ENCODE measurements around the gene SLC1A6. TPM values are rescaled to one million over a fixed set of nuclear protein-coding genes. Genes with fewer than 3 reads are reported as not detected.

Gene SLC1A6
- total RNA-seq, 2 experiments from 2014 or later, result not detected

GRCh38 chr19:14933506-14933905 lies 46.2 kb downstream of the SLC1A6 start:
- Histone ChIP-seq H3K9me3 (ENCODE audit: control insufficient read depth in 1 of 2, insufficient read depth in 1 of 2, low read length in 2 of 2) (no peaks in the 10 kb centered on the region), H3K4me3 (ENCODE audit: low read length) (no peak overlapping the region), H3K36me3 (ENCODE audit: insufficient read depth, low read length) (no peaks in the 10 kb centered on the region), H3K4me1 (ENCODE audit: insufficient read depth, low read length) (no peaks in the 10 kb centered on the region), H3K27me3 (ENCODE audit: control insufficient read depth in 1 of 2, insufficient read depth in 2 of 2, low read length in 2 of 2) (peaks cover 3 to 11% of the 10 kb centered on the region in 2 experiments), H3K27ac (ENCODE audit: low read depth in 1 of 2, low read length in 2 of 2) (no peak overlapping the region)
- H3K4me3 Mint-ChIP-seq, result no peak overlapping the region
- H3K4me1 Mint-ChIP-seq (ENCODE audit: low read depth), result no peaks in the 10 kb centered on the region
- intact Hi-C loops (cut with DNase I, micrococcal nuclease), result no loop called here
- H3K27me3 Mint-ChIP-seq, result peaks cover 44% of the 10 kb centered on the region
- H3K27ac Mint-ChIP-seq, result no peak overlapping the region
- POLR2A ChIA-PET, result interaction anchor here (0.6 kb wide), 1 partner anchor 149 kb away, joined by 3 read pairs; the partner anchor contains the start of gene OR1I1
- H3K36me3 Mint-ChIP-seq (ENCODE audit: low read depth), result no peaks in the 10 kb centered on the region
- peaks cover 4% of the 10 kb centered on the region for H3K9me3 Mint-ChIP-seq
- ATAC-seq (ENCODE audit: poor library complexity), result no peak
- no peak for DNase-seq
- TF ChIP-seq, protein P1, sequence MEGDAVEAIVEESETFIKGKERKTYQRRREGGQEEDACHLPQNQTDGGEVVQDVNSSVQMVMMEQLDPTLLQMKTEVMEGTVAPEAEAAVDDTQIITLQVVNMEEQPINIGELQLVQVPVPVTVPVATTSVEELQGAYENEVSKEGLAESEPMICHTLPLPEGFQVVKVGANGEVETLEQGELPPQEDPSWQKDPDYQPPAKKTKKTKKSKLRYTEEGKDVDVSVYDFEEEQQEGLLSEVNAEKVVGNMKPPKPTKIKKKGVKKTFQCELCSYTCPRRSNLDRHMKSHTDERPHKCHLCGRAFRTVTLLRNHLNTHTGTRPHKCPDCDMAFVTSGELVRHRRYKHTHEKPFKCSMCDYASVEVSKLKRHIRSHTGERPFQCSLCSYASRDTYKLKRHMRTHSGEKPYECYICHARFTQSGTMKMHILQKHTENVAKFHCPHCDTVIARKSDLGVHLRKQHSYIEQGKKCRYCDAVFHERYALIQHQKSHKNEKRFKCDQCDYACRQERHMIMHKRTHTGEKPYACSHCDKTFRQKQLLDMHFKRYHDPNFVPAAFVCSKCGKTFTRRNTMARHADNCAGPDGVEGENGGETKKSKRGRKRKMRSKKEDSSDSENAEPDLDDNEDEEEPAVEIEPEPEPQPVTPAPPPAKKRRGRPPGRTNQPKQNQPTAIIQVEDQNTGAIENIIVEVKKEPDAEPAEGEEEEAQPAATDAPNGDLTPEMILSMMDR (IDR thresholded peaks at IDR 0.05), result no peak
- CTCF ChIA-PET, result no interaction called here

- Mint-ChIP-seq H3K4me1 (ENCODE audit: low read depth) (no peaks in the 10 kb centered on the region), H3K27me3 (peaks cover 65% of the 10 kb centered on the region), H3K36me3 (ENCODE audit: low read depth) (no peaks in the 10 kb centered on the region), H3K9me3 (no peaks in the 10 kb centered on the region), H3K27ac (no peak overlapping the region), H3K4me3 (no peak overlapping the region)
- ATAC-seq (ENCODE audit: poor library complexity) (no peak), DNase-seq (no peak)
- Histone ChIP-seq H3K4me3 (ENCODE audit: low read length) (no peak overlapping the region), H3K36me3 (ENCODE audit: insufficient read depth, low read length) (no peaks in the 10 kb centered on the region), H3K4me1 (ENCODE audit: insufficient read depth, low read length) (no peaks in the 10 kb centered on the region), H3K27me3 (ENCODE audit: control insufficient read depth in 1 of 2, insufficient read depth in 2 of 2, low read length in 2 of 2) (peaks cover 0 to 8% of the 10 kb centered on the region in 2 experiments), H3K9me3 (ENCODE audit: control insufficient read depth in 1 of 2, insufficient read depth in 1 of 2, low read length in 2 of 2) (peaks cover 0 to 7% of the 10 kb centered on the region in 2 experiments), H3K27ac (ENCODE audit: low read depth in 1 of 2, low read length in 2 of 2) (no peak overlapping the region)
- intact Hi-C loops (cut with DNase I, micrococcal nuclease), result no loop called here
- ChIA-PET POLR2A (no interaction called here), CTCF (interaction anchor here (0.6 kb wide), 1 partner anchor 175 kb away, joined by 3 read pairs; no protein-coding TSS in a partner anchor)
- TF ChIP-seq, protein P1 (IDR thresholded peaks at IDR 0.05), result no peak
Observed at GRCh38 chr19:14916848-14917247, 62.8 kb downstream of the SLC1A6 start.

- no peak for ATAC-seq (ENCODE audit: poor library complexity)
- TF ChIP-seq, protein P1 (IDR thresholded peaks at IDR 0.05), result no peak
- H3K4me1 Mint-ChIP-seq (ENCODE audit: low read depth), result no peaks in the 10 kb centered on the region
- no peaks in the 10 kb centered on the region for H3K36me3 Mint-ChIP-seq (ENCODE audit: low read depth)
- H3K9me3 ChIP-seq (ENCODE audit: control insufficient read depth in 1 of 2, insufficient read depth in 1 of 2, low read length in 2 of 2), result peaks cover 0 to 7% of the 10 kb centered on the region in 2 experiments
- POLR2A ChIA-PET, result no interaction called here
- no peak overlapping the region for H3K27ac ChIP-seq (ENCODE audit: low read depth in 1 of 2, low read length in 2 of 2)
- H3K9me3 Mint-ChIP-seq, result no peaks in the 10 kb centered on the region
- H3K27me3 ChIP-seq (ENCODE audit: control insufficient read depth in 1 of 2, insufficient read depth in 2 of 2, low read length in 2 of 2), result peaks cover 0 to 8% of the 10 kb centered on the region in 2 experiments
- H3K4me3 ChIP-seq (ENCODE audit: low read length), result no peak overlapping the region
- peaks cover 68% of the 10 kb centered on the region for H3K27me3 Mint-ChIP-seq
- CTCF ChIA-PET, result no interaction called here
- H3K27ac Mint-ChIP-seq, result no peak overlapping the region
- H3K4me3 Mint-ChIP-seq, result no peak overlapping the region
- DNase-seq, result no peak
- intact Hi-C loops (cut with DNase I, micrococcal nuclease), result no loop called here
- no peaks in the 10 kb centered on the region for H3K4me1 ChIP-seq (ENCODE audit: insufficient read depth, low read length)
- no peaks in the 10 kb centered on the region for H3K36me3 ChIP-seq (ENCODE audit: insufficient read depth, low read length)
Observed at GRCh38 chr19:14915116-14915515, 64.5 kb downstream of the SLC1A6 start.

Measured in CD4-positive, alpha-beta T cell (primary cell).